PFSK-1 (cell line): ENCODE measurements around the gene TMIGD3.

Experiments
- POLR2AphosphoS5 ChIP-seq: IDR thresholded peaks from 2 replicates; pipeline ENCODE4 v1.6.1; 2012; ENCODE audit warnings: low read depth, mild to moderate bottlenecking, control low read depth, low read length, moderate library complexity
- TAF1 ChIP-seq: IDR thresholded peaks from 2 replicates; pipeline ENCODE4 v1.6.1; 2012; ENCODE audit warnings: low read length, control low read depth, borderline replicate concordance; ENCODE audit not compliant: insufficient read depth
- TF ChIP-seq, protein P1 (sequence below), 2 experiments: IDR thresholded peaks; 2 replicates each; pipeline versions ENCODE4 v1.6.1 to v1.8.0; 2011 to 2012; ENCODE audit warnings: low read depth in 2 of 2, low read length in 2 of 2, control low read depth in 1 of 2, inconsistent platforms in 1 of 2, mild to moderate bottlenecking in 1 of 2, moderate library complexity in 1 of 2; ENCODE audit not compliant: insufficient read depth in 1 of 2

DNA sequence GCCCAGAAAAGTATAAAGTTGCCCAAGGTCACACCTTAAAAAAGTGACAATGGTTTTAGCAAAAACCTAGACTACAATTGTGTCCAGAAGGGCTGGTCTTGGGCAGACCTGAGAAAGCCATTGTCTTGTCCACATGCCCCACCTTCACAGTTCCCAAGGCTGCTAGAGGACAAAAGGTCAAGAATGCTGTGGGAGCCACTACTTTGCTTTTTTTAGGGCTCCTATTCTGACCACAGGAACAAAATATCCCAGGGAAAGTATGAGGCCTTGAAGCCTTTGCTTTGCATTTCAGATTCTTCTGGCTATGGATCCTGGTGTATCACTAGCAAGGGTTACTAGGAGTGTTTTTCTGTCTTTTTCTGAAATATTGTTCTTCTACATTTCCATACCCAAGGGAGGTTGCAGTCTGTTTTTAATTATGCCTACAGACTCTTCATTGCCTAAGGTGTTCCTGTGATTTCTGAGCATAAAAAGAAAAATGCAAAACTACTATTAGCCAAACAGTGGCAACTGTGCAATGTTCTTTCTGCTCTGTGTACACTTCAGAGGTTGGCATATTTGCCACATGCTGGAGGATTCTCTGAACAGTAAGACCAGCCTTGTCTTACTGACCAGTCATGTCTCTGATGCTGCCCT is 18.9 kb downstream of the TMIGD3 start:
- TF ChIP-seq, protein P1, sequence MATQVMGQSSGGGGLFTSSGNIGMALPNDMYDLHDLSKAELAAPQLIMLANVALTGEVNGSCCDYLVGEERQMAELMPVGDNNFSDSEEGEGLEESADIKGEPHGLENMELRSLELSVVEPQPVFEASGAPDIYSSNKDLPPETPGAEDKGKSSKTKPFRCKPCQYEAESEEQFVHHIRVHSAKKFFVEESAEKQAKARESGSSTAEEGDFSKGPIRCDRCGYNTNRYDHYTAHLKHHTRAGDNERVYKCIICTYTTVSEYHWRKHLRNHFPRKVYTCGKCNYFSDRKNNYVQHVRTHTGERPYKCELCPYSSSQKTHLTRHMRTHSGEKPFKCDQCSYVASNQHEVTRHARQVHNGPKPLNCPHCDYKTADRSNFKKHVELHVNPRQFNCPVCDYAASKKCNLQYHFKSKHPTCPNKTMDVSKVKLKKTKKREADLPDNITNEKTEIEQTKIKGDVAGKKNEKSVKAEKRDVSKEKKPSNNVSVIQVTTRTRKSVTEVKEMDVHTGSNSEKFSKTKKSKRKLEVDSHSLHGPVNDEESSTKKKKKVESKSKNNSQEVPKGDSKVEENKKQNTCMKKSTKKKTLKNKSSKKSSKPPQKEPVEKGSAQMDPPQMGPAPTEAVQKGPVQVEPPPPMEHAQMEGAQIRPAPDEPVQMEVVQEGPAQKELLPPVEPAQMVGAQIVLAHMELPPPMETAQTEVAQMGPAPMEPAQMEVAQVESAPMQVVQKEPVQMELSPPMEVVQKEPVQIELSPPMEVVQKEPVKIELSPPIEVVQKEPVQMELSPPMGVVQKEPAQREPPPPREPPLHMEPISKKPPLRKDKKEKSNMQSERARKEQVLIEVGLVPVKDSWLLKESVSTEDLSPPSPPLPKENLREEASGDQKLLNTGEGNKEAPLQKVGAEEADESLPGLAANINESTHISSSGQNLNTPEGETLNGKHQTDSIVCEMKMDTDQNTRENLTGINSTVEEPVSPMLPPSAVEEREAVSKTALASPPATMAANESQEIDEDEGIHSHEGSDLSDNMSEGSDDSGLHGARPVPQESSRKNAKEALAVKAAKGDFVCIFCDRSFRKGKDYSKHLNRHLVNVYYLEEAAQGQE (IDR thresholded peaks at IDR 0.05; ENCODE audit: insufficient read depth in 1 of 2, low read depth in 2 of 2, low read length in 2 of 2), result no peak
- no peak for TF ChIP-seq TAF1
- TF ChIP-seq POLR2AphosphoS5, result no peak
